Kidney glomerular epithelial cell (primary cell): ENCODE results near the gene TBC1D8.
A peak's percentile ranks its signal among the peaks of the same experiment; 100 is the strongest.
"Not testable (repeated sequence)": the region's sequence is repeated elsewhere in the genome, so short reads cannot be mapped to it uniquely, and the experiment has no call there.

Experiments
- DNase-seq: peaks from one replicate; lab custom pipeline; 2025; lab: John Stamatoyannopoulos, UW

The TBC1D8 gene

DNA sequence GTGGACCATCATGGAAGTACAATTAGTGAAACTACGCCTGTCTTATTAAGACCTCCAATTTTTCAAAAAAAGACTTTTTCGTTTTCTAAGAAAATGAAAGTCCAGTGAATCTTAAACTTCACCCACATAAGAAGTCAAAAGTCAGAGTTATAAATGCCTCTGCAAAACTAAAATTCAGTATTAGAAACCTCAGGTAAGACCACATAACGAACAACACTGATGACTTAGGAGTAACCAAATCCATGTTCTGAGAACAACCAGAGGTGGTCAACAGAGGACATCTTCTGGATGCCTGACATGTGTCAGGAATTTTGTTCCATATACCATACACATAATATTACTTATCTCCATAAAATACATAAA, 86.7 kb downstream of the TBC1D8 start:
- DNase-seq, result no peak

DNA sequence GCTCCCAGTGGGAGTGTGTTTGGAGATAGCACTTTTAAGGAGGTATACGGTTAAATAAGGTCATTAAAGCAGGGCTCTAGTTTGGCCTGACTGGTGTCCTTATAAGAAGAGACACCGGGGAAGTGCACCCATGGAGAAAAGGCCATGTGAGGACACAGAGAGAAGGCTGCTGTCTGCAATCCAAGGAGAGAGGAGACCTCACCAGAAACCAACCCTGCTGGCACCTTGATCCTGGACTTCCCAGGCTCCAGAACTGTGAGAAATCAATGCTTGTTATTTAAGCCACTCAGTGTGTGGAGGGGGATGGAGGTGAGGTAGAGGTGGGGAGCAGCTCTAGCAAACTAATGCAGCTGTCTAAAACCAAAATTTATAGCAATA, 87.1 kb downstream of the TBC1D8 start:
- DNase-seq, result no peak

DNA sequence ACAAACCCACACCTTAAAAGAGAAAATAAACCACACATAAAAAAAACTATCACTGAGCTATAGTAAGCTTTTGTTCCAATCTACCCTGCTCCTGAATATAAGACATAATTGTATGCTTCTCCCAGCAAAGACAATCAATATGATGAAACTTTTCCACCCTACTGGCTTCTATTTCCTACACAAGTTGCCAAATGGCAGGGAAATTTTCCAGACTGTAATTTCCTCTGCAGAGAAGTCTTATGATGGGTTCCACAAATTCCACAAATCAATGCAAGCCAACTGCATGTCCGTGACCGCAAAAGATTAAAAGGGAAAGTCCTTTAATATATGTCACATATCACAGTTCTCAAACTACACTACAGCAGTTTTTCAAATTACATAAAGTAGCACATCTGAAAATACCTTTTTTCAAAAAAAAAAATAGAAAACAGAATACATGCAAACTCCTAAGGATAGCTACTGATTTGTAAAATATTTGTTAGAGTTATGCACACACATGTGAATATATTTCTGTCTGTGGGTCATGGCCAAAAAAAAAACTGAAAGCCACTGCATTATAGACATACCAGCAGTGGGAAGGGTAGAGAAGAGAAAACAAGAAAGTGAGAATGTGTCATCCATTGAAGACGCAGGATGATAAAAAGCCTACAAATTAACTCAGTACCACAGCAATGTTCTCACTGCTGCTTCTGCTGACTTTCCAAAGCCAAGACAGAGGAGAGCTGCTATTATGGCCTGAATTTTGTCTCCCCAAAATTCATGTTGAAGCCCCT, 87.6 kb downstream of the TBC1D8 start:
- DNase-seq, result peak; percentile 76

DNA sequence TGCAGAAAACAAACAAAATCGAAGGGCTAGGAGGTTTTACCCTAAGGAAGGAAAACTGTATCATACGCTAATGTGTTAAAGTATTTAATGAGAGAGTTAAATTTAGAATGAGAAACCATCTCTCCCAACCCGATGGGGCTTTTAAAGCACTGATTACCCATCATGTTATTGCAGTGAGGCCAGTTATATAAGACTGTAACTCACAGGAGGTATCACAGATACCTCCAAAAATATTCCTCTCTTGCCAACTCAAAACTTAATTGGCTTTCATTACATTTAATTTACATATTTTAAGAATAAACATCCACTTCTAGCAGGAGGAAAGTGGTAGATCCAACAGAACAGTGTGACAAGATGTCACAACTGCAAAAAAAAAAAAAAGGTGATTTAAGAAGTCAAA, 92.8 kb downstream of the TBC1D8 start:
- no peak for DNase-seq

DNA sequence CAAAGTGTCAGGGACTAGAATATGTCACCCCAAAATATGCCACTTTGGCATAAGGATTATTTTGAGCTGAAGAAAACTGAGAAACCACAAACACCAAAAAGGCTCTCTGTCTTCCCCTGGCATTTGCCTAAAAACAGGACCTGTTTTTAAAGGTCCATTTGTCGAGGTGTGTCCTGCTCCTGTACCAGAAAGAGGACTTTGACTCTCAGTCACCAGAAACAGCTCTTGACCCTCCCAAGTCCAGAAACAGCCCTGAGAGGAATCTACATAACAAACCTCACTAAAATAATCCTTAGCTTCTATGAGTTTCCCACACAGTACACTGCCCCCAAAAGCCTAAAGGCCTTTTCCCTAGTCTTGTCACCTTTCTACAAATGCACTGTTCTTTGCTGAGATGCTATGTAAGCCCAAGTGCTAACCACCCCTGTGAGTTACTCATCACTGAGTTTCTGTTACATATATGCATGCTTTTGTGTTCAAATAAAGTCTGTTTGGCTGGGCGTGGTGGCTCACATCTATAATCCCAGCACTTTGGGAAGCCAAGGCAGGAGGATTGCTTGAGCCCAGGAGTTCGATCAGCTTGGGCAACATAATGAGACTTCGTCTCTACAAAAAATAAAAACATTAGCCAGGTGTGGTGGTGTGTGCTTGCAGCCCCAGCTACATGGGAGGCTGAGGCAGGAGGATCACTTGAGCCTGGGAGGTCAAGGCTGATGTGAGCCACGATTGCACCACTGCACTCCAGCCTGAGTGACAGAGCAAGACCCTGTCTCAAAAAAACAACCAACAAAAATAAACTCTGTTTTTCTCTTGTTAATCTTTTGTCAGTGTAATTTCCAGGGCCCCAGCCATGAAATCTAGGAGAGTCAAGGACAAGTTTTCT, 93.9 kb downstream of the TBC1D8 start:
- no peak for DNase-seq

DNA sequence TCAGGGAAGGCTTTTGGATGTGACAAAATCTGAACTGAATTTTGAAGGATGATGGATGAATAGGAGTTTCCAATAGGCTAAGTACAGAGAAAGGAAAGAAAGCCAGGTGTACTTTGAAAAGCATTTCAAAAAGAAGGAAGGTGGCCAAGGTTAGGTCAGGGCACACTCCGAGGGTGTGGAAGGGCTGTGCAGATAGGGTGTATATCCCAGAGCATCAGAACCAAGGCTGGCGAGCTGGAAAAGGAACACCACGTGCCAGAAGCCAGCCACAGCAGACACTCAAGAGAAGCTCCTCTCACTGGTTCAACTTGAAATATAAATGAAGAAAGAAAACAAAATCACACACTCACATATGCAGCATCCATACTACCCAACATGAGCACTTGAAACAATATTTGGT, 98.1 kb downstream of the TBC1D8 start:
- no peak for DNase-seq

DNA sequence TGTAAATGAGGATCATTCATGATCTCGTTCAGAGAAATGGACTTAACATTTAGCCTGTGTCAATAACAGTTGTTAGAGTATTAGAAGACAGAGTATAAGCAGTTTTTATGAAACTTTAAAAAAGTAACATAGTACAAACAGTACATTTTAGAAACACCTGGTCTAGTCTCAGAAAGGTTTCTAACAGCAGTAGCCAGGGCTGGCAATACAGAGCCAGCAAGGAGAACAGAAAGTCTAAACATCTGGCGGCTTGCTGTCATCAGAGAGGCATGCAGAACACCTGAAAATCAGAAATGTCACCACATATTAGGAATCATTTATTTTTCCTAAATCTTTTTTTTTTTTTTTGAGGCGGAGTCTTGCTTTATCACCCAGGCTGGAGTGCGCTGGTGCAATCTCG, 99.0 kb downstream of the TBC1D8 start:
- no peak for DNase-seq

DNA sequence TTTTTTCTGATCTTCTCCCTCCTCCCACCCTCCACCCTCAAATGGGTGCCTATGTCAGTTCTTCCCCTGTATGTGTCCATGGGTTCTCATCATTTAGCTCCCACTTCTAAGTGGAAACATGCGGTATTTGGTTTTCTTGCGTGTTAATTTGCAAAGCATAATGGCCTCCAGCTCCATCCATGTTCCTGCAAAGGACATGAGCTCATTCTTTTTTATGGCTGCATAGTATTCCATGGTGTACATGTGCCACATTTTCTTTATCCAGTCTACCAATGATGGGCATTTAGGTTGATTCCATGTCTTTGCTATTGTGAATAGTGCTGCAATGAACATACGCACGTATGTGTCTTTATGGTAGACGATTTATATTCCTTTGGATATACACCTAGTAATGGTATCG, 100.3 kb downstream of the TBC1D8 start:
- DNase-seq, result not testable (repeated sequence)

DNA sequence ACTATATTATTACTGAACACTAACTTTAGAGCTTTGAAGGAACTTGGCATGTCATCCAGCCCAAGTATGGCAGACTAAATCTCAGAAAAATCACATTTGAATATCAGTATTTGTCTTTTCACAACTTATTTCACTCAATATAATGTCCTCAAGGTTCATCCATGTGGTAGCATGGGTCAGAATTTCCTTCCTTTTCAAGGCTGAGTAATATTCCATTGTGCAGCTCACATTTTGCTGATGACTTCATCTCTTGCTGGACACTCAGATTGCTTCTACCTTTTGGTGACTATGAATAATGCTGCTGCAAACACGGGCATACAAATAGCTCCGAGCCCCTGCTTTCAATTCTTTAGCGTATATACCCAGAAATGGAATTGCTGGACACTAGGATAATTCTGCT, 102.4 kb downstream of the TBC1D8 start:
- no peak for DNase-seq

DNA sequence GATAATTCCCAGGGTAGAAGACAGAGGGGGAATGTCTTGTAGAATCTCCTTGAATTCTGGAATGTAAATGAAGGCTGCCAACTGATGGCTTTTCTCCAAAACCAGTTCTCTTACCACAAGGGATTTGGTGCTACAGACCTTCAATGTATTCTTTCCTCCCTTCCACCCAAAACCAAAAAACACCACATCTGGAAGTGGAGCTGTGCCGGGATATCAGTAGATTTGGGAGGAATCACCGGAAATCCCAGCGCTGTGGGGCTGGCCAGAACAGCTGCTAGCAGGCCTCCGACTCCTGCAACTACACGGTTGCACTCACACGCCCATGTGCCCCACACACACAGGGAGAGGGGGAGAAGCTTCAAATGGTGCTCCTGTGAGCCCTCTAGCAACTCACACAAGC, 103.4 kb downstream of the TBC1D8 start:
- DNase-seq, result no peak

DNA sequence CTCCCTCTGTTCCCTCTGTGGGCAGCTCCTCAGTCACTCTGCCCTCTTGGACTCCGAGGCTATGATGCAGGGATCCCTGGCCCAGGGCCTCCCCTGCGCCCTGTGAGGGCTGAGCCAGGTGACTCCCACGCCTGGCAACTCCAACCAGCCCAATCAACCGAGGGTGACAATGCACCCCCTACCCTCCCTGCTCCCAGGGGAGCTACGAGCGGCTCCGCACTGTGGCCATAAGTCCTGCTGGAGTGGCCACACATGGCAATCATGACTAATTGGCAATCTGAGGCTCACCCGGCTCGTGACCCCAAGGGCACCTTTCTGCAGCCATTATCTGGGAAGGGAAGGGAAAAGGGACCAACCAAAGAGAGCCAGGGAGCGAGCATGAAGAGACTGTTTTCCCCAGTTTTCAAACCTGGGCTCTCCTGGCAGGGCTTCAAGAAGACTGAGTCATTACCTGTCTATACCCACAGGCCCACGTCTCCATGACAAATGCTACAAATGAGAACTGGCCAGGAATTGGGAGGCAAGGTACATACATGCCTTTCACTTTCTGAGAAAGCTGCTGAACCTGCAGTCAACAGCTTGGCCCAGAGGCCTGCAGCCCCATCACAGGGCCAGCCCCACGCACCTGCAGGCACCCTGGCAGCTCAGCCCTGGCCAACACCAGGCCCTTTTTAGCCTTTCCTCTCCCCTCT, 104.0 kb downstream of the TBC1D8 start:
- peak; percentile 93 for DNase-seq

DNA sequence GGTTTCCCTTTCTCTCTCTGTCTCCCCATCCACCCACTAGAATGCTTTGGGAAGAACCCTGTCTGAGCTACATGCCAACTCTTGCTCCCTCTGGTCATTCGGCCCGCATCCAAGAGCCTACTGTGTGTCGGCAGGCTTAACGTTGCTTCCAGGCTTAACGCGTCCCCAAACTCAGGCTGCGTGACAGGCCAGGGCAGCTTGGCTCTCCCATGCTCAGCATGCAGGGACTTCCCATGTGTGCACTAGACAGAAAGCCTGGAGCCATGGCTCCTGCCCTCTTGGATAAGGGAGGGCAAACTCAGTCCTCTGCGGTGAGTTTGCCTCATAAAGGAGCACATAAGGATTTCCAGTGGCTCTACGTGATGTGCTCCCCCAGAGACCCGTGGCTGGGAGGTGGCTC, 105.9 kb downstream of the TBC1D8 start:
- DNase-seq, result no peak

DNA sequence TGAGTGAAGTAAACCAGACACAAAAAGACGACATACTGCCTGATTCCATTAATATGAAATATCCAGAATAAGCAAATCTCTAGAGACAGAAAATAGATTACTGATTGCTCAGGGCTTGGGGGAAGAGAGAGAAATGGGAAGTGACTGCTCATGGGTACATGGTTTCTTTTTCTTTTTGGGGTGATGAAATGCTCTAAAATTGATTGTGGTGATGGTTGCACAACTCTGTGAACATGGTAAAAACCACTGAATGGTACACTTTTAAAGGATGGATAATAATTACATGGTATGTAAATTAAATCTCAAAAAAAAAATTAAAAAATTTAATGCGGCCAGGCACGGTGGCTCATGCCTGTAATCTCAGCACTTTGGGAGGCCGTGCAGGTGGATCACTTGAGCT, 109.8 kb downstream of the TBC1D8 start:
- no peak for DNase-seq

DNA sequence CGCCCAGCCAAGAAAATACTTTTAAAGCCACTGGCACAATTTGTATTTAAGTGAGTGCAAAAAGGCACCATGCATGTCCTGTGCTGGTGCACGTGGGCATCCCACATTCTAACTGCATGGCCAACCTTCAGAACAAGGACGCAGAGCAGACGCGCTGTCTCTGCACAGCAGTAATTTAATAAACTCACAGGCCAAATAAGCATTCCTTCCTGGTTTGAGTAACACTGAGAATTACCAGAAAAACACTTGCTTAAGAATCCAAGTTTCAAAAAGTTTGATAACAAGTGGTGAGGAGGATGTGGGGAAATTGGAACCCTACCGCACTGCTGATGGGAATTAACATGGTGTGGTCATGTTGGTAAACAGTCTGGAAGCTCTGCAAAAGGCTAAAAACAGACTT, 110.4 kb downstream of the TBC1D8 start:
- no peak for DNase-seq

DNA sequence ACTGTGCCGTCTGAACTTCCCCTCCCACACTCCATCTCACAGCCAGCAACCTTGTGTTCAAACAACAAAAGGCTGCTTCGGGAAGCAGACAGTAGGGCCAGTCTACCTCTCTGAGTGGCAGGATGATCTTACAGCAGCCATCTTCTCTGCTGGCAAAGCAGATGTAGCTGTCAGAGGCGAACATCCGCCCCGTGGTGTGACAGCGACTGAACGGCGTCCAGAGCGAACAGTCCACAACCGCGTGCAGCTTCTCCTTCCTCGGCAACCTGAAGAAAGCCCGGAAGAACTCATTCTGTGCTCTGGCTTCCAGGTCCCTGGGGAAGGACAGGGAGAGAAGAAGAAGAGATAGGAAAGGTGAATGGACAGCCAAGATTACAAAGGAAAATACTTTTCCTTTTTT, 111.1 kb downstream of the TBC1D8 start:
- DNase-seq, result no peak

DNA sequence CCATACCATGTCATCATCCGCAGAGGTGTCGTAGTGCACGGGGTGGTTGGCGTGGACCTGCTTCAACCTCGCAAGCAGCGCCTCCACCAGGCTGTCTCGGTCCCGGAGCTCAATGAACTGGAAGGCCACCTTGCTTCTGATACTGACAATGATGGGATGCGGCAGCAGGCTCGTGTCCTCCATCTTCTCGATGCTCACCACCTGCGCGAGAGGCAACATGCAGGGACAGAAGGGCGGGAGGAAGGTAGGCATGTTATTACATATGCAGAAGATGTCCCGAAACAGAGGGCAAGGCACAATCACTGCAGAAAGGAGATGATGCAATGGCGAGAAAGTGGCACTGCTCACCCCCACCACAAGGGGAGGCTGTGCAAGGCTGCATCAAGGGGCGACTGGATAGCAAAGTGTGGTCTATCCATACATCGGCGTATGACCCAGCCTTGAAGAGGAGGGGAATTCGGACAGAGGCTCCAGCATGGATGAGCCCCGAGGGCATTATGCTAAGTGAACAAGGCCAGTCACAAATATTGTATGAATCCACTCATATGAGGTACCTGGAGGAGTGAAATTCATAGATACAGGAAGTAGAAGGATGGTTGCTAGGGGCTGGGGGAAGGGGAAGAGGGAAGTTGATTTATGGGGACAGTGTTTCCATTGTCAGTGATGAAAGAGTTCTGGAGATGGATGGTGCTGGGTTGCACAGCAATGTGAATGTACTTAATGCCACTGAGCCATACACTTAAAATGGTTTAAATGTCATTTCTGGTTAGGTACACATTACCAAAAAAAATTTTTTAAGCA, 112.5 kb downstream of the TBC1D8 start:
- no peak for DNase-seq

DNA sequence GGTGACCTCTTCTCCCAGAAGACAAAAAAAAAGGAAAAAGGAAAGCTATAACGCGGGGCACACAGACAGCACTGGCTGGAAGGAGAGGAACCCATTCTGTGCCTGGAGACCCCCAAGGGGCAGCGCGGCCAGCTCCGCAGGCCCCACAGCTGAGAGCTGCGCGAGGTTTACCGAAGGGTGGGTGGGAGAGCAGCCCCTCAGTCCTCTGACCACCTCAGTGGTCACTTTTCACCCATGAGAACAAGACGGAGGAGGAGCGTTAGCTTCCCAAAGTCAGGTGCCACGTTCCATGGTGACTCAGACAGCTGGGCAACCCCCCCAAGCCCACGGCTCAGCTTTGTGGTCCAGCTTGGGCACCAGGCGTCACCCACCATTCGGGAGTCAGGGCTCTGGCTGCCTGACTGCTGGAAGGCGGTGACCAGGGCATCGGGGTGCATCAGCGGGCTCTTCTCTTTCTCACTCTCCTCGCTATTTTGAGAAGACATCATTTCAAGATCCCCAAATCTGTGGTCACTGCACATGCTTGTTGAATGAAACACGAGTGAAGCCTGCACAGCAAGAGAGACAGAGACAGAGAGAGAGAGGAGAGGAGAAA, 113.9 kb downstream of the TBC1D8 start:
- DNase-seq, result no peak

DNA sequence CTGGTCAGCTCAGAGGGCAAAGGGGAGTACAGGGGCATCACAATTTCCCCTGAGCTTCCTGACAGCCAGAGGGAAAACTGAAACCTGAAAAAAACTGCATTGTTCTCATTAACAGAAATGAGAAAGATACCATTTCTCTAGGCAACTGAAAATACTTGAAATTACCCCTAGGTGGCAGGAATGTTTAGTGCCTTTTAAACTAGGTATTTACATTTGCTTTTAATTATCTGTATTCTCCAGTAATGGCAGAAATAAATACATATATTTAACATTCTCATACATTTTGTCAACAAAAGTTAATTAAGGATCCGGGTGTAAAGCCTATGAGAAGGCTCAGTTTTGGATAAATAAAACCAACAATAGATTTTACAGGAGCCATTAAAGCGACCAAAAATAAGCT, 114.6 kb downstream of the TBC1D8 start:
- peak; percentile 20 for DNase-seq

DNA sequence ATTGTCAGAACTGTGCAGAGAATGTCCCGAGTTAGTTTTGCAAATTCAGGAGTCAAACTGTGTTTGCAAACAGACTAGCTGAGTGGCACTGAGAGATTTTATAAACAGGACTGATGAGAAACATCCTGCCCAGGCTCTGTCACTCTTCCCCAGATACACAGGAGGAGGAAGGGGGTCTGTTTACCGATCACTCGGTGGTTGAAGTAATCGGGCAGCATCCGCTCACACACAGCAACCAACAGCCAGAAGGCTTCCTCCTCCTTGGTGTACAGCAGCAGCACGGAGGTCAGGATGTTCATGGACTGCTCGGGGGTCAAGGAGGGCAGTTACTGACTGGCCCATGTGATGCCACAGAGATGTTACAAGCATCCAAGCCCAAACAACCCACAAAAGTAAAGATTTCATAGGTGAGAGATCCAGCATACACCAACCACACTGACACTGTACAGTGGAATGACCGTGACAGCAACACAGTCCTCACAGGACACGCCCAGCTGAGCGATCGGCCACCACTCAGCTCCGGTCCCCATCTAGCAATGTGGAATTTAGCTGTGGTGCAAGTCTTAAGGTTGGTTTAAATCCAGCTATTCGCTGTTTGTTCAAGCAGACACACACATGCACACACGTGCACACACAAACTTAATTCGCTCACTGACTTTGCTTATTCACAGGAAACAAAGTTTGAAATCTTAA, 119.0 kb downstream of the TBC1D8 start:
- DNase-seq, result no peak

DNA sequence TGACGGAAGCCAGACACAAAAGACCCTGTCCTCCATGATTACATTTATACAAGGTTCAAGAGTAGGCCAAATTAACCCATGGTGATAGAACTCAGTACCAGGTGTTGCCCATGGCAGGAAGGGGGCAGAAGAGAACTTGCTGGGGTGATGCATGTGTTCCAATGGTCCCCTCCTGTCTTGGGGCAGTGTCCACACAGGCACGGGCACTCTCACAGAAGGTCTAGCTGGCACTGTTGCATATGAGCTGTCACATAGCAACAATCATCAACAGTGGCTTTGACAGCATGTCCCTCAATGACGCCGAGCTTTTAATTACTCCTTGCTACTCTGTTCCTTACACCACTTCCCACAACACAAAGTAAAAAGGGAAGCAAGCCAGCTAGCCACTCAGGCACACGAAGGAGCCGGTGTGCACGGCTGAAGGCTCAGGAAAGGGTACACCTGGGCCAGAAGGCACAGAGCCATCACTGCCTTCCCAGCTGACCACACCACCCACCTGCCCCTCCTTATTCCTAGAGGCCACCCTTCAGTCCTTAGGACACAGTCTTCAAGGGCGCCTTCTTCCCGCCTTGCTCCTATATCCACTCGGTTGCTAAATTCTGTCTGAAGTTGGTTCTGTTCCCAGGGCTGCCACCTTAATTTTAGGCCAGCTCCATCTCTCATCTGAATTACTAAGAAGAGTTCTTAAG, 120.2 kb downstream of the TBC1D8 start:
- DNase-seq, result no peak
